NCI-H82 treated with DMSO at 0.1 percent for 48 hours (cell line): ENCODE measurements around the gene HECTD4.

Source experiments
- DNase-seq: peaks from one replicate; lab custom pipeline; 2025; ENCODE audit not compliant: unreplicated experiment; lab: John Stamatoyannopoulos, UW

Gene HECTD4

GRCh38 chr12:112325622-112326207, 56.5 kb downstream of the HECTD4 start:
- DNase-seq: no peak

DNA sequence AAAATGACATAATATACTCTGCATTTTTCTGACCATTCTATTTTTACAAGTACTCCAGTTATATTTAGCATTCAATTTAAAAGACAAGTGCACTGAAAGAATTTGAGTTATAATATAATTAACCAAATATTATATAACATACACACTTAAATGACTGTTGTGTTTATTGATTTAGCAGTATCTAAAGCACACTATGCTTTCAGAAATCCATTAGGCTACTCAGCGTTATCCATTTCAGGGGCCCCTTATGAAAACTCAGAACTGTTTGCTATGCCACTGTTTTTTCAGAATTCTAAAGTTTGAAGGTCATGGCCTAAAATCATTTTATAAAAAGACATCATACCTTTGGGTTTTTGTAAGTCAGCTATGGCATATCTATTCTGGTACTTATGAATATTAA, 57.1 kb downstream of the HECTD4 start:
- no peak for DNase-seq

- DNase-seq: no peak
Observed at GRCh38 chr12:112322882-112323547, 59.2 kb downstream of the HECTD4 start.

GRCh38 chr12:112322441-112322840, 59.8 kb downstream of the HECTD4 start:
- no peak for DNase-seq

DNA sequence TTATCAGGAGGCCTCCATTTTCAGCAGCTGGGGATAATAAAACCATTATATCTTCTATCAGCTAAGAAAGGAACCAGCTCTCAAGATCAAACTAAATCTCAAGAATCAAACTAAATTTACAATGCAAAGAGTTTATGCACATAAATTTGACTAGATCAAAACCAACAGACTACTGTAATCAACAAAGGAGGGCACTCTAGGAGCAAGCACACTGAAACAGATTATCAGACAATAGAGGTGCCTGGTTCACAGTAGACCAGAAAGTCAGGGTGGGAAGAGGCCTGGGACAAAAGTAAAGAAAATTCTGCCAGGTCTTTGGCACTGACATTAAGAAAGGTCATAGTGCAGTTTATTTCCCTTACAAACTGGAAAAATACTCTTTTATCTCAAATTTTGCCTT, 61.0 kb downstream of the HECTD4 start:
- no peak for DNase-seq

DNA sequence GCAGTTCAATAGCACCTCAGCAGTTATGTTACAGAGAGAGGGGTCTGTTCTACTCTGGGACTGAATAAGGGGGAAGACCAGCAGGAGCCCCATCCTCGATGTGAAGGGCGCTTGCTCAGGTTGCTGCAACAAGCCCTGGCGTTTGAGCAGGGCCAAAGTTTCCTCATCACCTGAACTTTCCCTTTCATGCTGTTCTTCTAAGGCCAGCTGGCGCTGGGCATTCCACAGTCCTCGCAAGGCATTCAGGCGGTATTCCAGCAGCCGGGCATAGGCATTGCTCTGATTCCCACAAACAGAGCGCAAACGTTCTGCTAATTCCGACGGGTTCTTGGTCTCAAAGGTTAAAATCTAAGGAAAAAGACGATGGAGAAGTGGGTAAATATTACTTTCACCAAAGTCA, 62.8 kb downstream of the HECTD4 start:
- DNase-seq: no peak

- DNase-seq: no peak
Observed at GRCh38 chr12:112317481-112317880, 64.8 kb downstream of the HECTD4 start.

- DNase-seq: no peak
Observed at GRCh38 chr12:112314981-112315380, 67.2 kb downstream of the HECTD4 start.

GRCh38 chr12:112309797-112310196, 72.4 kb downstream of the HECTD4 start:
- no peak for DNase-seq

DNA sequence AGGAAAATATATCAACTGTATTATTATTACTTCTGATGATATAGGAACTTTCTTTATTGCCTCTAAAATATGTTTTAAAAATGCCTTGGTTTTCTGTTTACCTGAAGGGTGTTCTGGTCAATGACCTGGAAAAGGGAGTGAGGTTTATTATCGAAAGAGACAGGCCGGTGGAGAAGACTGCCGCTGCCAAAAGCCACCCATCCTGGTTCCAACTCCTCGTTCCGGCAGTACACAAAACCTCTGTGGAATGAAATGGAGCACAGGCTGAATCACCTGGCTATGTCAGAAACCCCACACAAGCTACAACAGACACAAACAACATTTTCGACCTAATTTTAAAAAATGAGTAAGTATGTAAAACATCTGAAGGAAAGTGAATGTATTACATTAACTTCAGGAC, 73.6 kb downstream of the HECTD4 start:
- DNase-seq: no peak

DNA sequence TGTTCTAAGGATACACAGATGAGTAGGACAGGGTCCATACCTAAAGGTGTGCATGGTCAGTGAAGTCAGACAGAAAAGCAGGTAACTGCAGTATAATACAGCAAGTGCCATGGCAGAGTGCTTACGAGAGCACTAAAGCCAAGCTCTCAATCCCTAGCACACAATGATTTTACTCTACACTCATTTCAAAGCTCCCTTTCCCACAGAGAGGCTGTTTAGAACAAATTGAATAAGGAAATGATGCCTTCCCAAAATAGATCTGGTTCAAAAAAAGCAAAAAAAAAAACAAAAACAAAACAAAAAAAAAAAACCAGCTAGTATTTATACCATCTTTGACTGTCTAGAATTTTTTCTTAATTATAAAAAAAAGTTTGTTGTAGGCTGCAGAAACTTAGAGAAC, 74.1 kb downstream of the HECTD4 start:
- no peak for DNase-seq

GRCh38 chr12:112307317-112308011, 74.8 kb downstream of the HECTD4 start:
- no peak for DNase-seq

DNA sequence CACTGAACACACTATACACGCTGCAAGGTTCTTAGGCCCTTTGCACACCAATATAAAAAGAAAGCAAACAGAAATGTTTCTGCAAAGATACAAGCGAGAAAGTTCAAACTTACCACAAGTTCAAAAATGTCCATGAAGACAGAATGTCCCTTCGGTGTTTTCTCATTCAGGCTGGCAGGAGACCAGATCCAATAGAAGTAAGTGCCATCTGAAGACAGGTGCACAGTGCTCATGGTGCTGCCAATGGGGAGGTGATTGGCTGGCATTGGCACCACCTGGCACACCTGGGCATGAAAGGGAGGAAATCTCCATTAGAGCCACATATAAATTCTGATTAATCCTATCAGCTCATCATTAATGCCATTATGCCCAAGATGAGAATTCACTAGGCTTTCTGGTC, 76.3 kb downstream of the HECTD4 start:
- DNase-seq: no peak

GRCh38 chr12:112304436-112304835, 77.8 kb downstream of the HECTD4 start:
- DNase-seq: peak; percentile 39

GRCh38 chr12:112303799-112304198, 78.4 kb downstream of the HECTD4 start:
- DNase-seq: no peak

DNA sequence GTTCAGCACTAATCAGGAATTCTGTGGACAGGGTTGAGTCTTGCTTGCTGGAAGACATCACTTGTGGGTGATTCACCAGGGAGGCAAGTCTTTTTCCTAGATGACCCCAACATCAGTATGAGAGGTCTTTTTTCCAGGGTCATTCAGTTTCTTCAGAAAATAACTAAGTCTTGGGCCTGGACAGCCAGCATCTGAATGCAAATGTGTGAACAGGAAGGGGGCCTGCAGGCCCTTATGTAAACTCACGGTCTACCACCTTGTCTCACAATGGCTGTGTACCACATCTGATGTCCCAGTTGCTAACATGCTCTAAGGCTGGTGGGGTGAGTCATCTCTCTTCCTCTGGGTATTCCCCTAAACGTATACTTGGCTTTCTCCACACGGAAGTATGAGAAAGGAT, 79.2 kb downstream of the HECTD4 start:
- DNase-seq: no peak

- DNase-seq: no peak
Observed at GRCh38 chr12:112299704-112300103, 82.5 kb downstream of the HECTD4 start.

DNA sequence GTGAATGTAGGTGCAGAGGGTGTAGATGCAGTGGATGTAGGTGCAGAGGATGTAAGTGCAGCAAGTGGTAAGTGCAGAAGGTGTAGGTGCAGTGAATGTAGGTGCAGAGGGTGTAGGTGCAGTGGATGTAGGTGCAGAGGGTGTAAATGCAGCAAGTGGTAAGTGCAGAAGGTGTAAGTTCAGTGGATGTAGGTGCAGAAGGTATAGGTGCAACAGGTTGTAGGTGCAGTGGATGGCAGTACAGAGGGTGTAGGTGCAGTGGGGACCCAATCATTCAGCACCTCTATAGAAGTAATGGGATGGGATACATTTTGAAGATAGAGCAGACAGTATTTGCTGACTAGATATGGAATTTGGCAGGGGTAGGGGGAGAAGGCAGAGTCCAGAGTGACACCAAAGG, 85.0 kb downstream of the HECTD4 start:
- no peak for DNase-seq

DNA sequence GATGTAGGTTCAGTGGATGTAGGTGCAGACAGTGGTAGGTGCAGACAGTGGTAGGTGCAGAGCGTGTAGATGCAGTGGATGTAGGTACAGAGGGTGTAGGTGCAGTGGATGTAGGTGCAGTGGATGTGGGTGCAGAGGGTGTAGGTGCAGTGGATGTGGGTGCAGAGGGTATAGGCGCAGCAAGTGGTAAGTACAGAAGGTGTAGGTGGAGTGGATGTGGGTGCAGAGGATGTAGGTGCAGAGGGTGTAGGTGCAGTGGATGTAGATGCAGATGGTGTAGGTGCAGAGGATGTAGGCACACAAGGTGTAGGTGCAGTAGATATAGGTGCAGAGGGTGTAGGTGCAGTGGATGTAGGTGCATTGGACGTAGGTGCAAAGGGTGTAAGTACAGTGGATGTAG, 86.0 kb downstream of the HECTD4 start:
- no peak for DNase-seq

DNA sequence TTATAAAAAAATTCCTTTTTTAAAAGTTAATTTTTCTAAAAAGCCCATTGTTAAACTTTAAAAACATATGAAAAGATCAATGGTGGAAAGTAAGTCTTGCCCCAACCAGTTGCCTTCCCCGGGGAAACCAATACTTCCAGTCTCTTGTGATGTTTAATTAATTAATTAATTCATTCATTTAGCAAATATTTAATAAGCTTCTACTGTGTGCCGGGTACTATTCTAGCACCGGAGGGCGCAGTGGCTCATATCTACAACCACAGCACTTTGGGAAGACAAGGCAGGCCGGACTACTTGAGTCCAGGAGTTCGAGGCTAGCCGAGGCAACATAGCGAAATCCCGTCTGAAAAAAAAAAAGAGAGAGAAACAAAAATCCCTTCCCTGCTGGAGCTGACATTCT, 87.4 kb downstream of the HECTD4 start:
- DNase-seq: no peak

DNA sequence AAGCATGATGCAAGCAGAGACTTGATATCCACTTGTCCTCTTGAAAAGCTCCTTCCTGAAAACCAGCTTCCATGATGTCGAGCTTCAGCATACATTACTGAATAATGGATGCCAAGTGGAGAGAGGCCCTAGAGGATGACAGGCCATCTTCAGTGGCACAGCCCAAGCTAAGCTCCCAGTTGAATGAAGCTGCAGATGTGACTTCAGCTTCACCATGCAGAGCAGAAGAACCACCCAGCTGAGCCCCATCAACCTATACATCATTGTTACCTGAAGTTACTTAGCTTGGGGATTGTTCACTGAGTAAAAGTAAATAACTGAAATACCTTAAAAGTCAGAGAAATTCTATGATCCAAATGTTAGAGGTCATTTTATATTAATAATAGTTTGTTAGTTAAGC, 93.6 kb downstream of the HECTD4 start:
- DNase-seq: no peak

DNA sequence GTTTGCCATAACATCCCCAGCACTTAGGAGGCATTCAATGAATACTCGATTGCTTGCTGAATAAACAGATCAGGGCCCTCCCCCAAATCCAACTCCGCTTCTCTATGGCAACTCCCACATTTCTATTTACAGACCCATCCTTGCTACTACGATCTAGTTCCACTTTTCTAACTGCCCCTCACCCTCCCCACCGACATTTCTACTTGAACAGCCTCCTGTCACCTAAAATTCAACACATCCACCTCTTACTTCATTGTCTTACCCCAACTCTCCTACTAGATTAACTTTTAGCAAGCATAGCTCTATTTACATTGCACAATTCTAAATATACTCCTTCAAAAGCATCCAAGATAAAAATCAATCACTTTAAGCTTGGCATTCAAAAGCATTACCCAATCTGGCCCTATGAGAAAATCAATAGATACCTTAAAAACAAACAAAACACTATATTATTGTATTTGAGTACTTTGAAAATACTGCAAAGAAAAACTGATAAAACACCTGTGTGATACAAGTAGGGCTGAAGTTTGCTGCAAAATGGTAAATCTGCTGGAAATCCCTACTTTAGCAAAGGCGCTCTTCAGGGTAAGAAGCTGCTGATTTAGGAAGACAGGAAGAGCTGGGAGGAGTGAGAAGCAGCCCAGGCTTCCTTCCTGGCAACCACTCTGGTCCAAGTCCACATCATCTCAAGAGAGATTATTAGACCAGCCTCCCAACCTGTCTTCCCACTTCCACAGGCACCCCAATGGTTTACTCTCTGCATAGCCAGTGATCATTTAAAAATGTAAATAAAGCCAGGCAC, 96.4 kb downstream of the HECTD4 start:
- no peak for DNase-seq
